Stomach (tissue), 4 donors: ENCODE data around the gene MYO9B.

Source experiments
- EP300 ChIP-seq: sonication (generic); formaldehyde crosslinking; IDR thresholded peaks from one replicate; pipeline ENCODE4 v1.6.1; 2017; ENCODE audit warnings: antibody characterized with exemption
- POLR2A ChIP-seq, 4 donors: fragments of 450-650 bp; IDR thresholded peaks; one replicate each; pipeline ENCODE4 v1.6.1; 2016; ENCODE audit warnings: antibody characterized with exemption in 4 of 4, control low read depth in 2 of 4, mild to moderate bottlenecking in 1 of 4, moderate library complexity in 1 of 4
- POLR2AphosphoS5 ChIP-seq, 3 donors: sonication (generic); formaldehyde crosslinking; IDR thresholded peaks; one replicate each; pipeline ENCODE4 v1.6.1; 2016; ENCODE audit warnings: antibody characterized with exemption in 3 of 3
- TF ChIP-seq, protein P1 (sequence below), 7 experiments: fragments of 450-650 bp in 4 of 7; fragments of 200-600 bp in 3 of 7; sonication (generic) in 3 of 7; IDR thresholded peaks; one replicate each; pipeline ENCODE4 v1.5.1; 2016 to 2019; ENCODE audit warnings: antibody characterized with exemption in 7 of 7, control low read depth in 2 of 7, mild to moderate bottlenecking in 1 of 7

DNA sequence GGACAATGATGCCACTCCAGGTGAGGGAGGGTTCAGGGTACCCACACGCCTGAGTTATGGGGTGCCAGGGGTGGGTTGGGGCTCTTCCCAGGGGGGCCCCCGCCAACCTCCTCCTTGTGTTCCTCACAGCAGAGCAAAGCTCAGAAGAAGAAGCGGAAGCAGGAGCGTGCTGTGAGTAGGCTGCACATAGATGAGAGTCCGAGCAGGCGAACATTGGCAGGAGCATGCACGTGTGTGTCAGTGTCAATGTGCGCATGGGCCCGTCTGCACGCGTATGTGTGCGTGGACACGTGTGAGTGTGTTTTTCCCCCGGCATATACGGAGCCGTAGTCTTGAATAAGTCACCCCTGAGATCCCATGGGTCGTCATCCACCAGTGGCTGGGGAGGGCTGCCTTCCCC, 127.1 kb downstream of the MYO9B start:
- TF ChIP-seq, protein P1, sequence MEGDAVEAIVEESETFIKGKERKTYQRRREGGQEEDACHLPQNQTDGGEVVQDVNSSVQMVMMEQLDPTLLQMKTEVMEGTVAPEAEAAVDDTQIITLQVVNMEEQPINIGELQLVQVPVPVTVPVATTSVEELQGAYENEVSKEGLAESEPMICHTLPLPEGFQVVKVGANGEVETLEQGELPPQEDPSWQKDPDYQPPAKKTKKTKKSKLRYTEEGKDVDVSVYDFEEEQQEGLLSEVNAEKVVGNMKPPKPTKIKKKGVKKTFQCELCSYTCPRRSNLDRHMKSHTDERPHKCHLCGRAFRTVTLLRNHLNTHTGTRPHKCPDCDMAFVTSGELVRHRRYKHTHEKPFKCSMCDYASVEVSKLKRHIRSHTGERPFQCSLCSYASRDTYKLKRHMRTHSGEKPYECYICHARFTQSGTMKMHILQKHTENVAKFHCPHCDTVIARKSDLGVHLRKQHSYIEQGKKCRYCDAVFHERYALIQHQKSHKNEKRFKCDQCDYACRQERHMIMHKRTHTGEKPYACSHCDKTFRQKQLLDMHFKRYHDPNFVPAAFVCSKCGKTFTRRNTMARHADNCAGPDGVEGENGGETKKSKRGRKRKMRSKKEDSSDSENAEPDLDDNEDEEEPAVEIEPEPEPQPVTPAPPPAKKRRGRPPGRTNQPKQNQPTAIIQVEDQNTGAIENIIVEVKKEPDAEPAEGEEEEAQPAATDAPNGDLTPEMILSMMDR (IDR thresholded peaks at IDR 0.05), result no peak
- TF ChIP-seq POLR2A (IDR thresholded peaks at IDR 0.05), result no peak
- no peak for TF ChIP-seq EP300
- TF ChIP-seq POLR2AphosphoS5 (IDR thresholded peaks at IDR 0.05), result no peak
